Spinal cord (tissue), 10 donors: ENCODE results near the gene NR2C2. TPM values are rescaled to one million over a fixed set of nuclear protein-coding genes. Genes with fewer than 3 reads are reported as not detected.

Source experiments
- DNase-seq, 6 donors: peaks; one replicate each; pipeline versions ENCODE4 v3.0.0 to v3.0.0-alpha.2; 2013 to 2015; ENCODE audit warnings: low spot score in 6 of 6, low read depth in 4 of 6
- H3K27ac ChIP-seq: one replicate; pipeline ENCODE4 v1.5.1; 2013; ENCODE audit warnings: low read depth, low read length, control low read depth
- H3K27me3 ChIP-seq: one replicate; pipeline ENCODE4 v1.6.1; 2013; ENCODE audit warnings: low read length; ENCODE audit not compliant: control insufficient read depth, insufficient read depth
- H3K36me3 ChIP-seq: one replicate; pipeline ENCODE4 v1.6.1; 2013; ENCODE audit warnings: low read length; ENCODE audit not compliant: control insufficient read depth, insufficient read depth
- H3K4me1 ChIP-seq: one replicate; pipeline ENCODE4 v1.6.1; 2013; ENCODE audit warnings: low read length; ENCODE audit not compliant: control insufficient read depth, insufficient read depth
- H3K4me3 ChIP-seq: one replicate; pipeline ENCODE4 v1.5.1; 2013; ENCODE audit warnings: low read depth, low read length, control low read depth
- H3K9me3 ChIP-seq: one replicate; pipeline ENCODE4 v1.6.1; 2013; ENCODE audit warnings: low read length; ENCODE audit not compliant: control insufficient read depth, insufficient read depth
- WGBS: methylation state at CpG from one replicate; pipeline ENCODE4 v1.1.5; 2013; ENCODE audit warnings: missing lambda C conversion rate; ENCODE audit not compliant: insufficient coverage; 5-methylcytosine and 5-hydroxymethylcytosine counted together
- polyA plus RNA-seq, 2 donors: library from polyadenylated mRNA; unstranded; fragments of 120-200 nt; gene quantifications; one replicate each; pipeline ENCODE4 v1.2.1, GENCODE V29; 2013; ENCODE audit not compliant: insufficient read length in 2 of 2
- total RNA-seq, 2 donors: library from RNA; depleted of rRNA in 1 of 2; stranded (reverse); fragments of 120-200 nt in 1 of 2; fragments of >200 nt in 1 of 2; gene quantifications; one replicate each; pipeline versions ENCODE4 v1.2.3 to v1.2.4, GENCODE V29; 2013 to 2014
- donor health status: healthy.

Gene NR2C2
- total and polyA plus RNA-seq, 4 donors = 41.4 to 56.5 (median 53.4) TPM

- peaks cover 69% of the 10 kb centered on the region for H3K36me3 ChIP-seq
- 93% methylated on average over 3 of the region's 3 CpGs for WGBS
These were observed 85.7 kb downstream of the NR2C2 start for GRCh38 chr3:15033103-15033502.

GRCh38 chr3:15038306-15038705 is 90.9 kb downstream of the NR2C2 start:
- Histone ChIP-seq H3K9me3 (no peaks in the 10 kb centered on the region), H3K4me3 (no peak overlapping the region), H3K4me1 (peaks cover 3% of the 10 kb centered on the region), H3K27me3 (no peaks in the 10 kb centered on the region), H3K27ac (no peak overlapping the region), H3K36me3 (peaks cover 61% of the 10 kb centered on the region)
- 85% methylated on average over 2 of the region's 6 CpGs for WGBS
- DNase-seq = no peak

More at GRCh38 chr3:15033103-15033502, 85.7 kb downstream of the NR2C2 start:
- no peak for DNase-seq
- no peaks in the 10 kb centered on the region for H3K27me3 ChIP-seq
- no peaks in the 10 kb centered on the region for H3K9me3 ChIP-seq
- H3K27ac ChIP-seq = no peak overlapping the region
- H3K4me1 ChIP-seq = no peaks in the 10 kb centered on the region
- H3K4me3 ChIP-seq = no peak overlapping the region

DNA sequence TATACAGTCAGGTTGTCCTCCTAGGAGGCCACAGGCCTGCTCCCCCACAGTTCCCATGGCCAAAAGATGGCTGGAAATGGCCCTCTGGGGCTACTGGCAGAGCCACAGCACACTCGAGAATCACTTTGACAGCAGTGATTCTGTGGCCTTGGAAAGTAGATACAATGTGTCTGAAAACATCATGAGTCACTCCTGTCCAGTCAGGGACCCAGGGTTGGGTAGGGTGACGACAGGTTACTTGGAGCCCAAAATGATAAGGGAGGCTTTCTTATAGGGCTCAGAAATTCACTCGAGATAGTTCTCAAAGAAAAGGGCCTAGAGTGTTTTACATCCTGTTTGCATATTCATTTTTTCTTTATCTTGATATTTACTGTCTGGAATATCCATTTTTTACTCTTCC is 93.5 kb downstream of the NR2C2 start:
- no peak for DNase-seq
- no peaks in the 10 kb centered on the region for H3K9me3 ChIP-seq
- no peak overlapping the region for H3K4me3 ChIP-seq
- WGBS = 93% methylated on average over 2 of the region's 3 CpGs
- H3K36me3 ChIP-seq = peaks cover 57% of the 10 kb centered on the region
- H3K4me1 ChIP-seq = peaks cover 8% of the 10 kb centered on the region
- no peak overlapping the region for H3K27ac ChIP-seq
- H3K27me3 ChIP-seq = no peaks in the 10 kb centered on the region

- Histone ChIP-seq H3K36me3 (peaks cover 54% of the 10 kb centered on the region), H3K4me1 (peaks cover 8% of the 10 kb centered on the region), H3K27ac (no peak overlapping the region), H3K27me3 (no peaks in the 10 kb centered on the region), H3K9me3 (no peaks in the 10 kb centered on the region), H3K4me3 (no peak overlapping the region)
- DNase-seq = no peak
- WGBS = 88% methylated on average over 1 of the region's 3 CpGs
These were observed 94.6 kb downstream of the NR2C2 start for GRCh38 chr3:15041950-15042349.

- H3K27ac ChIP-seq = no peak overlapping the region
- WGBS = no CpG with 5 or more reads among the region's 3 CpGs
- peaks cover 54% of the 10 kb centered on the region for H3K36me3 ChIP-seq
These were observed 95.6 kb downstream of the NR2C2 start for GRCh38 chr3:15042936-15043335.

GRCh38 chr3:15043408-15044171 is 96.2 kb downstream of the NR2C2 start:
- Histone ChIP-seq H3K4me3 (no peak overlapping the region), H3K27ac (no peak overlapping the region), H3K4me1 (peaks cover 8% of the 10 kb centered on the region), H3K36me3 (peaks cover 54% of the 10 kb centered on the region), H3K27me3 (no peaks in the 10 kb centered on the region), H3K9me3 (no peaks in the 10 kb centered on the region)
- WGBS = 86% methylated on average over 10 of the region's 11 CpGs
- DNase-seq = no peak

More at GRCh38 chr3:15042936-15043335, 95.6 kb downstream of the NR2C2 start:
- no peak overlapping the region for H3K4me3 ChIP-seq
- no peak for DNase-seq
- no peaks in the 10 kb centered on the region for H3K27me3 ChIP-seq
- H3K4me1 ChIP-seq = peaks cover 8% of the 10 kb centered on the region
- no peaks in the 10 kb centered on the region for H3K9me3 ChIP-seq

- Histone ChIP-seq H3K36me3 (peaks cover 52% of the 10 kb centered on the region), H3K4me1 (peaks cover 8% of the 10 kb centered on the region), H3K27me3 (no peaks in the 10 kb centered on the region), H3K4me3 (no peak overlapping the region), H3K9me3 (no peaks in the 10 kb centered on the region), H3K27ac (no peak overlapping the region)
- no peak for DNase-seq
- 71% methylated on average over 1 of the region's 7 CpGs for WGBS
These were observed 96.9 kb downstream of the NR2C2 start for GRCh38 chr3:15044326-15044725.

GRCh38 chr3:15045667-15046066 is 98.3 kb downstream of the NR2C2 start:
- Histone ChIP-seq H3K36me3 (peaks cover 48% of the 10 kb centered on the region), H3K27ac (no peak overlapping the region), H3K27me3 (no peaks in the 10 kb centered on the region), H3K4me3 (no peak overlapping the region), H3K4me1 (peaks cover 5% of the 10 kb centered on the region), H3K9me3 (no peaks in the 10 kb centered on the region)
- no CpG with 5 or more reads among the region's 1 CpG for WGBS
- DNase-seq = no peak

- Histone ChIP-seq H3K4me3 (no peak overlapping the region), H3K27ac (no peak overlapping the region), H3K36me3 (peaks cover 49% of the 10 kb centered on the region), H3K9me3 (no peaks in the 10 kb centered on the region), H3K27me3 (no peaks in the 10 kb centered on the region), H3K4me1 (peaks cover 5% of the 10 kb centered on the region)
- no peak for DNase-seq
- 79% methylated on average over 2 of the region's 2 CpGs for WGBS
These were observed 102.2 kb downstream of the NR2C2 start for GRCh38 chr3:15049584-15049983.

GRCh38 chr3:15050405-15051092 is 103.2 kb downstream of the NR2C2 start:
- no peaks in the 10 kb centered on the region for H3K27me3 ChIP-seq
- H3K4me1 ChIP-seq = peaks cover 5% of the 10 kb centered on the region
- H3K9me3 ChIP-seq = no peaks in the 10 kb centered on the region
- DNase-seq = no peak
- WGBS = 87% methylated on average over 3 of the region's 3 CpGs
- H3K36me3 ChIP-seq = peaks cover 45% of the 10 kb centered on the region
- no peak overlapping the region for H3K27ac ChIP-seq
- H3K4me3 ChIP-seq = no peak overlapping the region
